CD8-positive, alpha-beta memory T cell (primary cell): ENCODE measurements around the gene C10orf71. TPM values are rescaled to one million over a fixed set of nuclear protein-coding genes. Genes with fewer than 3 reads are reported as not detected.

Source experiments
- CTCF ChIA-PET: fragments of 350-600 bp; sonication (Branson Sonifier 250); formaldehyde crosslinking; loops from one replicate; lab custom pipeline; 2021; ENCODE audit warnings: antibody characterized with exemption; lab: Charles Lee
- POLR2A ChIA-PET: fragments of 350-600 bp; sonication (Branson Sonifier 250); formaldehyde crosslinking; loops from one replicate; lab custom pipeline; 2021; ENCODE audit warnings: antibody characterized with exemption; lab: Charles Lee
- DNase-seq, 5 donors: peaks; one replicate each; pipeline versions ENCODE4 v3.0.0 to v3.0.0-alpha.2; 2020 to 2022; ENCODE audit warnings: mixed read lengths in 1 of 5
- H3K27ac ChIP-seq: one replicate; pipeline ENCODE4 v1.7.0; 2013; ENCODE audit warnings: low read depth, mild to moderate bottlenecking, low read length, moderate library complexity
- H3K27me3 ChIP-seq: 2 replicates; pipeline ENCODE4 v1.7.0; 2013; ENCODE audit warnings: low read length, mild to moderate bottlenecking; ENCODE audit not compliant: insufficient read depth, poor library complexity, severe bottlenecking
- H3K36me3 ChIP-seq: 2 replicates; pipeline ENCODE4 v1.7.0; 2013; ENCODE audit warnings: mild to moderate bottlenecking, low read length, moderate library complexity; ENCODE audit not compliant: insufficient read depth
- H3K4me1 ChIP-seq: 2 replicates; pipeline ENCODE4 v1.7.0; 2013; ENCODE audit warnings: mild to moderate bottlenecking, low read length, moderate library complexity; ENCODE audit not compliant: insufficient read depth
- H3K4me3 ChIP-seq: 2 replicates; pipeline ENCODE4 v1.7.0; 2013; ENCODE audit warnings: mild to moderate bottlenecking, low read length
- H3K9me3 ChIP-seq: 2 replicates; pipeline ENCODE4 v1.7.0; 2013; ENCODE audit warnings: mild to moderate bottlenecking, low read length
- H3K27ac Mint-ChIP-seq, 8 donors: one replicate each; pipeline ENCODE4 v1.8.0; 2020 to 2021; ENCODE audit warnings: mixed read lengths in 8 of 8, mild to moderate bottlenecking in 6 of 8, inconsistent platforms in 3 of 8, moderate library complexity in 3 of 8
- H3K27me3 Mint-ChIP-seq, 2 donors: one replicate each; pipeline ENCODE4 v1.8.0; 2020 to 2021; ENCODE audit warnings: mixed read lengths in 2 of 2, mild to moderate bottlenecking in 1 of 2, moderate library complexity in 1 of 2
- H3K36me3 Mint-ChIP-seq, 3 donors: one replicate each; pipeline ENCODE4 v1.8.0; 2020 to 2021; ENCODE audit warnings: mixed read lengths in 3 of 3, inconsistent platforms in 1 of 3, mild to moderate bottlenecking in 1 of 3
- H3K4me1 Mint-ChIP-seq, 3 donors: one replicate each; pipeline ENCODE4 v1.8.0; 2020 to 2021; ENCODE audit warnings: mixed read lengths in 3 of 3, inconsistent platforms in 1 of 3, mild to moderate bottlenecking in 1 of 3
- H3K4me3 Mint-ChIP-seq, 7 donors: one replicate each; pipeline ENCODE4 v1.8.0; 2020 to 2021; ENCODE audit warnings: mixed read lengths in 7 of 7, mild to moderate bottlenecking in 6 of 7, moderate library complexity in 4 of 7, inconsistent platforms in 2 of 7
- H3K9me3 Mint-ChIP-seq, 5 donors: one replicate each; pipeline ENCODE4 v1.8.0; 2020 to 2022; ENCODE audit warnings: mixed read lengths in 5 of 5, mild to moderate bottlenecking in 3 of 5, moderate library complexity in 2 of 5, inconsistent platforms in 1 of 5
- polyA plus RNA-seq: library from polyadenylated mRNA; unstranded; fragments of 300-500 nt; fragmentation: Illumina TruSeq; gene quantifications from one replicate; pipeline ENCODE4 v1.2.3, GENCODE V29; 2021
- total RNA-seq, 2 experiments: library from RNA; stranded (reverse); gene quantifications; one replicate each; pipeline ENCODE4 v1.2.3, GENCODE V29; 2021

C10orf71 gene
- total and polyA plus RNA-seq, 3 experiments from 2014 or later = not detected

DNA sequence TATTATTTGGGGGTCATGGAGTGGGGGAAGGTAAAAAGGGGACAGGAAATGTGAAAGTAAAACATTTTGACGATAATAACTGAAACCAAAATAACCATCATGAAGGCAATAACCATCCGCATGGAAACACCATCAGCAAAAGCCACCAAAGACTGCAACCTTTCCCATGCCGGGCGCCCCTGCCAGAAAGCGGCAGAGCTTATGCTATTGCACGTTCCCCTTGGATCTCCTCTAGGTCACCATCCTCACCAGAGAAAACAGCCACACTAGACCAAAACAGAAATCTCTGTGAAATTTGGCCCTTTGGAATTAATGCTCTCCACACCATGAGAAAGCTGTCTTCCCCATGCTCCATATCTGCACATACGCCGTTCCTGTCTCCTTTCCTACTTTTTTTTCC, 65.8 kb downstream of the C10orf71 start:
- no peak for DNase-seq
- H3K9me3 ChIP-seq = no peaks in the 10 kb centered on the region
- CTCF ChIA-PET = no interaction called here
- H3K27ac Mint-ChIP-seq = no peak overlapping the region
- H3K27me3 ChIP-seq = no peaks in the 10 kb centered on the region
- no peaks in the 10 kb centered on the region for H3K4me1 ChIP-seq
- H3K4me3 Mint-ChIP-seq = no peak overlapping the region
- POLR2A ChIA-PET = no interaction called here
- H3K27me3 Mint-ChIP-seq = peaks cover 0 to 13% of the 10 kb centered on the region in 2 donors
- H3K36me3 ChIP-seq = no peaks in the 10 kb centered on the region
- H3K4me1 Mint-ChIP-seq = no peaks in the 10 kb centered on the region
- H3K9me3 Mint-ChIP-seq = no peaks in the 10 kb centered on the region
- H3K36me3 Mint-ChIP-seq = no peaks in the 10 kb centered on the region
- H3K27ac ChIP-seq = no peak overlapping the region
- H3K4me3 ChIP-seq = no peak overlapping the region

DNA sequence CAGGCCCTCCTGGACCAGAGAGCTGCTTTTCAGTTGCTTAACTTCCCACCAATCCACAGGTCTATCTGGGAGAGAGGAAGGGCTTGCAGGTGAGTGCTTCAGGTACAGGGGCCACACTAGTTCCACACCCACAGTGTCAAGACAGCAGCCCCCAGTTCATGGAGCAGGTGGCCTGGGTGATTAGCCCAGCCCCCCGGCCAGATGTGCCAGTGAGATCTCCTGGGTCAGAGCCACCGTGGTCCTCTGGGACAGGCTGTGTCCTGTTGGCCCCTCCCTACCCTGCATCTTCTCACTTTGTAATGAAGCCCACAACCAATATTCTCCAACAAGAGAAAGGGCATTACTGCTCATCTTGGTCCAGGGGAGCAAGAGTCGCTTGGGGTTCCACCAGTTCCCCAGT, 66.3 kb downstream of the C10orf71 start:
- CTCF ChIA-PET = no interaction called here
- Mint-ChIP-seq H3K4me3 (no peak overlapping the region), H3K27me3 (peaks cover 0 to 13% of the 10 kb centered on the region in 2 donors), H3K36me3 (no peaks in the 10 kb centered on the region), H3K4me1 (no peaks in the 10 kb centered on the region), H3K27ac (no peak overlapping the region), H3K9me3 (no peaks in the 10 kb centered on the region)
- no peak overlapping the region for H3K27ac ChIP-seq
- H3K27me3 ChIP-seq = no peaks in the 10 kb centered on the region
- no peaks in the 10 kb centered on the region for H3K4me1 ChIP-seq
- DNase-seq = no peak
- H3K9me3 ChIP-seq = no peaks in the 10 kb centered on the region
- H3K36me3 ChIP-seq = no peaks in the 10 kb centered on the region
- H3K4me3 ChIP-seq = no peak overlapping the region
- POLR2A ChIA-PET = no interaction called here

DNA sequence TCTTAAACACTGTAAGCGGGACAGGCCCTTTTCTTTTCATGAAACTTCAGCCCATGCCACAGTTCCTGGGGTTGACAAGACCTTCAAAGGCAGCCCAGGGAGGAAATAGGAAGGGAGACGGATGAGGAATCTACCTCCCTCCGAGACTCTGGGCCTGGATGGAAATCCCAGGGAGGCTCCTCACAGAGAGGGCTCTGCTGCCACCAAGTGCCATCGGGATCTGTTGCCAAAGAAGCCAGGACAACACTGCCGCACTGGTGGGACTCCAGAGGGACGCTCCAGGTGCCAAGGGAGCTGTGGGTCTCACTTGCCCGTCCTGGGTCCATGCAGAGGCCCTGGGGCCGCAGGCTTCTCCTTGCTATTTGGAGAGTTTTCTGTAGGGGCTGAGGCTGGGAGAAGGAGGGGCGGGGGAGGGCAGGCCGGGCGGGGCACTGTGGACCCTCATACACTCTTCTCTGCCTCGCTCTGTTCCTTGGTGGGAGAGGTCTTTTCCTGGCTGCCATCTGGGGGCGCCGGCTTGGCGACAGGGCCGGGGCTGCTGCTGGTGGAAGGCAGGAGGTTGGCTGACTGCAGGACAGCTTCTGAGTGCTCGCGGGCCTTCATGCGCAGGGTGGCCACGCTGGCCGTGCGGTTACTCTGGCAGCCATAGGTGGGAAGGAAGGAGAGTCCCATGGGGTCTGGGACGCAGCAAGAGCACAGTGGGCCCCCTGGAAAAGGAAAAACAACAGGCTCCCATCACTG, 66.9 kb downstream of the C10orf71 start:
- DNase-seq = no peak
- Mint-ChIP-seq H3K27ac (no peak overlapping the region), H3K4me1 (no peaks in the 10 kb centered on the region), H3K36me3 (no peaks in the 10 kb centered on the region), H3K4me3 (no peak overlapping the region), H3K27me3 (peaks cover 0 to 19% of the 10 kb centered on the region in 2 donors), H3K9me3 (no peaks in the 10 kb centered on the region)
- no peak overlapping the region for H3K4me3 ChIP-seq
- no peaks in the 10 kb centered on the region for H3K9me3 ChIP-seq
- no peaks in the 10 kb centered on the region for H3K4me1 ChIP-seq
- CTCF ChIA-PET = no interaction called here
- POLR2A ChIA-PET = no interaction called here
- H3K27me3 ChIP-seq = no peaks in the 10 kb centered on the region
- no peaks in the 10 kb centered on the region for H3K36me3 ChIP-seq
- H3K27ac ChIP-seq = no peak overlapping the region

DNA sequence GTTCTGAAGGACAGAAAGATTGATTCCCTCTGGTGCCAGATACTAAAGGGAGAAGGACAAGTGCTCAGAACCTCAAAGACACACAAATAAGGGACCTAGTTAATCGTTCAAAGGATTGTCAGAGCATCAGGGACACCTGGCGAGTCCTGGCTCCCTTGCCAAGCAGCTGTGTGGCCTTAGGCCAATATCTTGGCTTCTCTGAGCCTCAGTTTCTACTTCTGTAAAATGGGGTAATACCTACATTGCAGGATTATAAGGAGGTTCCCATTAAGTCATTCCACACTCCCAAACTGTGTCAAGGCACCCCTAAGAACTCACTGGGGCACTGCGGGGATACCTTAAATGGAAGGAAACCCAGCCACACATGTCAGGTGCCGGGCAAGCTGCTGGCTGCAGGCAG, 67.5 kb downstream of the C10orf71 start:
- ChIA-PET POLR2A (no interaction called here), CTCF (no interaction called here)
- Histone ChIP-seq H3K4me3 (no peak overlapping the region), H3K36me3 (no peaks in the 10 kb centered on the region), H3K27ac (no peak overlapping the region), H3K9me3 (no peaks in the 10 kb centered on the region), H3K27me3 (no peaks in the 10 kb centered on the region), H3K4me1 (no peaks in the 10 kb centered on the region)
- Mint-ChIP-seq H3K9me3 (no peaks in the 10 kb centered on the region), H3K4me3 (no peak overlapping the region), H3K36me3 (no peaks in the 10 kb centered on the region), H3K4me1 (no peaks in the 10 kb centered on the region), H3K27me3 (peaks cover 0 to 22% of the 10 kb centered on the region in 2 donors), H3K27ac (no peak overlapping the region)
- DNase-seq = no peak

DNA sequence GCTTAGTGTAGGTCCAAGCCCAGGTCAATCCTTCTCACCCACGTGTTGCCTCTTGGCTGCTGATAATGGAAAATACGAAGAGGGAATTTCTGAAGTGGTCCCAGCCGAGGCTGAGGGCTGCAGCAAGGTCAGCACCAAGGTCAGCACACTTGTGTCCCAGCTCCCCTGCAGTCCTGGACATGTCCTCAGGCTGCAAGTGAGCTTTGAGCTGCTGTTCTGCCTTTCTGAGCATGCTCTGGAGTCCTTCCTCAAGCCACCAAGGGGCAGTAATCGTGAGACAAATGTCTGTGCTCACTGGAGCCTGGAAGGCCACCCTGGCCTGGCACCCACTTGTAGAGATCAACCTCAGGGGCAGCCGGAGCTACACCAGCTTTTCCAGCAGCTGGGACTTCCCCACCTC, 68.6 kb downstream of the C10orf71 start:
- Mint-ChIP-seq H3K9me3 (no peaks in the 10 kb centered on the region), H3K36me3 (no peaks in the 10 kb centered on the region), H3K27ac (no peak overlapping the region), H3K27me3 (peaks cover 1 to 27% of the 10 kb centered on the region in 2 donors), H3K4me3 (no peak overlapping the region), H3K4me1 (no peaks in the 10 kb centered on the region)
- CTCF ChIA-PET = no interaction called here
- no peaks in the 10 kb centered on the region for H3K27me3 ChIP-seq
- POLR2A ChIA-PET = no interaction called here
- H3K4me3 ChIP-seq = no peak overlapping the region
- H3K36me3 ChIP-seq = no peaks in the 10 kb centered on the region
- H3K4me1 ChIP-seq = no peaks in the 10 kb centered on the region
- H3K27ac ChIP-seq = no peak overlapping the region
- no peak for DNase-seq
- H3K9me3 ChIP-seq = no peaks in the 10 kb centered on the region

DNA sequence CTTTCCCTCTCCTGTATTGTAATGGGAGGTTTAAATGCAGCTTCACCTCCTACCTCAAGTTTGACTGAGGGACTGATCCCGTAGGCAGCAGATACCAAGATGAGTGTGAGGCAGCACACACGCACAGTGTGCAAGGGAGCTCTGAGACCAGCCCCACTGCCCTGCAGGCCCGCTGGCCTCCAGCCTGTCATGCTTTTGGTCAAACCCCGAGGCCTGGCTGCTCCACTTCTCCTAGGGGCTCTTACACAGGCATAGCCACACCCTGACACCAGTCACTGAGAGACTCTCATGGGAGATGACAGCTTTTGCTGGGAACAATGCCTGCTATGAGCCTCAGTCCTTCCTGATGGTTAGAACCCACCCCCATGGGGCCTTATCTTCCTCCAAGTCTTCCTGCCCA, 69.3 kb downstream of the C10orf71 start:
- Histone ChIP-seq H3K9me3 (no peaks in the 10 kb centered on the region), H3K36me3 (no peaks in the 10 kb centered on the region), H3K27me3 (no peaks in the 10 kb centered on the region), H3K27ac (no peak overlapping the region), H3K4me1 (no peaks in the 10 kb centered on the region), H3K4me3 (no peak overlapping the region)
- ChIA-PET CTCF (no interaction called here), POLR2A (no interaction called here)
- H3K4me3 Mint-ChIP-seq = no peak overlapping the region
- peaks cover 1 to 28% of the 10 kb centered on the region in 2 donors for H3K27me3 Mint-ChIP-seq
- no peak overlapping the region for H3K27ac Mint-ChIP-seq
- no peaks in the 10 kb centered on the region for H3K9me3 Mint-ChIP-seq
- DNase-seq = no peak
- no peaks in the 10 kb centered on the region for H3K36me3 Mint-ChIP-seq
- H3K4me1 Mint-ChIP-seq = no peaks in the 10 kb centered on the region

DNA sequence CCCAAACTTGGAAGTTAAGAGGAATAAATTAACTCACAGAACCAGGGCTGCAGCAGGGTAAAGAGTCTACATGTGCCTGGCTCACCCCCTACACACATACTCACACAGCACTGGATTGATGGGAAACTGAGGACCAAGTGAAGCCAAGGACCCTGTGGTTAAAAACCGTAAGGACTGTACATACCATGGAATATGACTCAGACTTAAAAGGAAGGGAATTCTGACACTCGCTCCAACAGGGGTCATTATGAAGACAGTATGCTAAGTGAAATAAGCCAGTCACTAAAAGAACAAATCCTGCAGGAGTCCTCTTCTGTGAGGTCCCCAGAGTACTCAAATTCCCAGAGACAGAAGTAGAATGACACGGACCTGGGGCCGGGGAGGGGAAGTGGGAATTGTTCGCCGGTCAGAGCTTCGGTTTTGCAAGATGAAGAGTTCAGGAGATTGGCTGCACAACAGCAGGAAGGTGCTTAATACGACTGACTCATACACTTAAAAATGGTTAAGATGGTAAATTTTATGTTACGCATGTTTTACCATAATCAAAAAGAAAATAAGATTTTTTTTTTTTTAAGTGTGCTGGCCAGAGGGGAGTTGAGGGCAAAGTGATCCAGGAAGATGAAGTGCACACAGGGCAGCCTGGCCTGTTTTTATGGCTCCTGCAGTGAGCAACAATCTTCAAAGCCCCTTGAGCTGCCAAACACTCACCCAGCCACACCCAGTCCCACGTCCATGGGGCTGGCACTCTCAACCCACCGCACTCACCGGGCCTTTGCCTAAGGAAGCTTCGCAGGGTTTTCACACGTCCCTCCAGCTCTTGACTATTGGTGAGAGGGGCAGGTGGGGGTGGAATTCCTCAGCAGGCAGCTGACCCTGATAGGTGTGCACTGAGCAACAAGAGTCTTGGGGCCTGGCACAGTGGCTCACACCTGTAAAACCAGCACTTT, 70.5 kb downstream of the C10orf71 start:
- Mint-ChIP-seq H3K9me3 (no peaks in the 10 kb centered on the region), H3K27me3 (peaks cover 1 to 28% of the 10 kb centered on the region in 2 donors), H3K36me3 (no peaks in the 10 kb centered on the region), H3K4me1 (no peaks in the 10 kb centered on the region), H3K27ac (no peak overlapping the region), H3K4me3 (no peak overlapping the region)
- CTCF ChIA-PET = no interaction called here
- POLR2A ChIA-PET = no interaction called here
- no peak for DNase-seq
- Histone ChIP-seq H3K27ac (no peak overlapping the region), H3K4me3 (no peak overlapping the region), H3K27me3 (no peaks in the 10 kb centered on the region), H3K4me1 (no peaks in the 10 kb centered on the region), H3K9me3 (no peaks in the 10 kb centered on the region), H3K36me3 (no peaks in the 10 kb centered on the region)

DNA sequence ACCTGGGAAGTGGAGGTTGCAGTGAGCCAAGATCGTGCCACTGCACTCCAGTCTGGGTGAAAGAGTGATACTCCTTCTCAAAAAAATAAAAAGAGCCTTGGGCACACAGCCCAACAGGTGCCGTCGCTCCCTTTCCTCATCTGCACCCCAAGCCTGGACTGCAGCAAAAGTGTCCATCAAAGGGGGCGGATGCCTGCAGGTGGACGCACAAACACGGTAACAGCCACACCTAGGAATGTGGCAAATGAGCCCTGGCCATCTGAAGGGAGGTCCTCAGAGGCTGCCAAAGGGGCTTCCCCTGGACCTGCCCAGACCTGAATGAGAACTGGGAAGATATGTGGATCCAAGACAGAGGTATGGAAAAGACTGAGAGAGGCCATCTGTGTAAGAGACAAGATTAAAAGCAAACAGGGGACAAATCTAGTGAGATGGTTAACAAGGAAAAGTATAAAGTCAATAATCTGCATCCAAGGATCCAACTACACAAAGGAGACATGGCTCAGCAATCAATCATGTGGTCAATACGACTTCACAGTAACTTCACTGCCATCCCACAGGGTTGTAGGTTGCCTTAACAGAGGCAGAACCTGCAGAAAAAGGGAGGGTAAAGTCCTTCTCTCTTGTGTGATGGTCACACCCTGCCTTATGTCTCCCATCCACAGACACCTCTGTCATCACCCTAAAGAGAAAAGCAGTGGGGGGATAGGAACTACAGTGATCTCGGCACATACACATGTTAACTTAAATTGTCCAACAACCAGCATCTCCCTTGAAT, 71.5 kb downstream of the C10orf71 start:
- no peaks in the 10 kb centered on the region for H3K36me3 Mint-ChIP-seq
- ChIA-PET POLR2A (no interaction called here), CTCF (no interaction called here)
- DNase-seq = no peak
- H3K27ac Mint-ChIP-seq = no peak overlapping the region
- no peak overlapping the region for H3K27ac ChIP-seq
- H3K4me1 Mint-ChIP-seq = no peaks in the 10 kb centered on the region
- no peaks in the 10 kb centered on the region for H3K27me3 ChIP-seq
- no peaks in the 10 kb centered on the region for H3K9me3 Mint-ChIP-seq
- peaks cover 1 to 24% of the 10 kb centered on the region in 2 donors for H3K27me3 Mint-ChIP-seq
- no peak overlapping the region for H3K4me3 Mint-ChIP-seq
- H3K36me3 ChIP-seq = no peaks in the 10 kb centered on the region
- no peaks in the 10 kb centered on the region for H3K4me1 ChIP-seq
- H3K4me3 ChIP-seq = no peak overlapping the region
- no peaks in the 10 kb centered on the region for H3K9me3 ChIP-seq
